HEK293 (cell line): ENCODE data around the gene DCAF10.
"Not testable (repeated sequence)": the region's sequence is repeated elsewhere in the genome, so short reads cannot be mapped to it uniquely, and the experiment has no call there.

ENCODE experiments used
- CTCF ChIA-PET: fragments of 350-600 bp; formaldehyde crosslinking; extraction: SDS; loops from one replicate; lab custom pipeline; 2021; ENCODE audit warnings: antibody characterized with exemption; lab: Yijun Ruan, JAX
- POLR2A ChIA-PET: fragments of 300-600 bp; formaldehyde crosslinking; extraction: SDS; loops from one replicate; lab custom pipeline; 2020; ENCODE audit warnings: antibody characterized with exemption, inconsistent platforms; lab: Yijun Ruan, JAX
- H3K27ac ChIP-seq: fragments of 200-500 bp; sonication (Bioruptor generic); 2 replicates; pipeline ENCODE4 v1.5.1; 2014; ENCODE audit warnings: low read depth, low read length, control low read depth, inconsistent platforms; ENCODE audit errors: extremely low read depth
- H3K36me3 ChIP-seq, 2 experiments: fragments of 200-500 bp in 1 of 2; sonication (Bioruptor generic) in 1 of 2; 1 replicate in 1 of 2; 2 replicates in 1 of 2; pipeline ENCODE4 v1.5.1; 2014 to 2017; ENCODE audit warnings: inconsistent platforms in 2 of 2, low read length in 2 of 2; ENCODE audit not compliant: control insufficient read depth in 2 of 2, insufficient read depth in 1 of 2
- H3K4me1 ChIP-seq: fragments of 200-500 bp; sonication (Bioruptor generic); 2 replicates; pipeline ENCODE4 v1.5.1; 2014; ENCODE audit warnings: mild to moderate bottlenecking, low read length, inconsistent platforms; ENCODE audit not compliant: control insufficient read depth, insufficient read depth
- H3K4me3 ChIP-seq: 2 replicates; pipeline ENCODE4 v1.5.1; 2011; ENCODE audit warnings: low read depth, mild to moderate bottlenecking, control low read depth, low read length, moderate library complexity
- H3K9me3 ChIP-seq: fragments of 200-500 bp; sonication (Bioruptor generic); 2 replicates; pipeline ENCODE4 v1.5.1; 2014; ENCODE audit warnings: low read depth, low read length, inconsistent platforms; ENCODE audit not compliant: control insufficient read depth, insufficient read depth
- KLF7 ChIP-seq: fragments of 450-650 bp; formaldehyde crosslinking; IDR thresholded peaks from 2 replicates; pipeline ENCODE4 v1.5.1; 2016; ENCODE audit warnings: missing biosample characterization, missing genetic modification characterization, borderline replicate concordance
- MYNN ChIP-seq: fragments of 450-650 bp; formaldehyde crosslinking; IDR thresholded peaks from 2 replicates; pipeline ENCODE4 v1.5.1; 2016; ENCODE audit warnings: missing biosample characterization, missing genetic modification characterization, borderline replicate concordance
- SP7 ChIP-seq: fragments of 450-650 bp; formaldehyde crosslinking; IDR thresholded peaks from 2 replicates; pipeline ENCODE4 v1.5.1; 2016; ENCODE audit warnings: missing biosample characterization, missing genetic modification characterization
- YY1 ChIP-seq: fragments of 450-650 bp; formaldehyde crosslinking; IDR thresholded peaks from 2 replicates; pipeline ENCODE4 v1.5.1; 2018; ENCODE audit warnings: missing biosample characterization, missing genetic modification characterization
- ZBTB20 ChIP-seq: fragments of 450-650 bp; formaldehyde crosslinking; IDR thresholded peaks from 2 replicates; pipeline ENCODE4 v1.5.1; 2016; ENCODE audit warnings: missing biosample characterization, missing genetic modification characterization
- ZBTB7A ChIP-seq: fragments of 450-650 bp; formaldehyde crosslinking; IDR thresholded peaks from 2 replicates; pipeline ENCODE4 v1.5.1; 2016; ENCODE audit warnings: low read depth, missing biosample characterization, missing genetic modification characterization
- ZEB2 ChIP-seq: fragments of 450-650 bp; formaldehyde crosslinking; IDR thresholded peaks from 2 replicates; pipeline ENCODE4 v1.5.1; 2016; ENCODE audit warnings: missing biosample characterization, missing genetic modification characterization
- ZFP3 ChIP-seq: fragments of 450-650 bp; formaldehyde crosslinking; IDR thresholded peaks from 2 replicates; pipeline ENCODE4 v1.5.1; 2016; ENCODE audit warnings: low read depth, missing biosample characterization, missing genetic modification characterization
- ZNF10 ChIP-seq: fragments of 450-650 bp; formaldehyde crosslinking; IDR thresholded peaks from 2 replicates; pipeline ENCODE4 v1.5.1; 2017; ENCODE audit warnings: missing biosample characterization, missing genetic modification characterization
- ZNF146 ChIP-seq: fragments of 450-650 bp; formaldehyde crosslinking; IDR thresholded peaks from 2 replicates; pipeline ENCODE4 v1.5.1; 2016; ENCODE audit warnings: missing biosample characterization, missing genetic modification characterization
- ZNF157 ChIP-seq: fragments of 450-650 bp; formaldehyde crosslinking; IDR thresholded peaks from 2 replicates; pipeline ENCODE4 v1.5.1; 2016; ENCODE audit warnings: missing biosample characterization, missing genetic modification characterization
- ZNF311 ChIP-seq: fragments of 450-650 bp; formaldehyde crosslinking; IDR thresholded peaks from 2 replicates; pipeline ENCODE4 v1.5.1; 2017; ENCODE audit warnings: missing biosample characterization, missing genetic modification characterization, borderline replicate concordance
- ZNF354C ChIP-seq: fragments of 450-650 bp; formaldehyde crosslinking; IDR thresholded peaks from 2 replicates; pipeline ENCODE4 v1.5.1; 2016; ENCODE audit warnings: missing biosample characterization, missing genetic modification characterization, low read depth, borderline replicate concordance
- ZNF394 ChIP-seq: fragments of 450-650 bp; formaldehyde crosslinking; IDR thresholded peaks from 2 replicates; pipeline ENCODE4 v1.5.1; 2016; ENCODE audit warnings: missing biosample characterization, missing genetic modification characterization, mild to moderate bottlenecking, moderate library complexity, borderline replicate concordance
- ZNF433 ChIP-seq: fragments of 450-650 bp; formaldehyde crosslinking; IDR thresholded peaks from 2 replicates; pipeline ENCODE4 v1.5.1; 2016; ENCODE audit warnings: missing biosample characterization, missing genetic modification characterization, low read depth
- ZNF530 ChIP-seq: fragments of 450-650 bp; formaldehyde crosslinking; IDR thresholded peaks from 2 replicates; pipeline ENCODE4 v1.5.1; 2016; ENCODE audit warnings: low read depth, missing biosample characterization, missing genetic modification characterization
- ZNF560 ChIP-seq: fragments of 450-650 bp; formaldehyde crosslinking; IDR thresholded peaks from 2 replicates; pipeline ENCODE4 v1.5.1; 2017; ENCODE audit warnings: missing biosample characterization, missing genetic modification characterization, borderline replicate concordance
- ZNF658 ChIP-seq: fragments of 450-650 bp; formaldehyde crosslinking; IDR thresholded peaks from 2 replicates; pipeline ENCODE4; 2016; ENCODE audit warnings: missing biosample characterization, missing genetic modification characterization
- TF ChIP-seq, protein P1 (sequence below): fragments of 450-650 bp; formaldehyde crosslinking; IDR thresholded peaks from 2 replicates; pipeline ENCODE4 v1.5.1; 2017; ENCODE audit warnings: missing biosample characterization, missing genetic modification characterization
- TF ChIP-seq, protein P2 (sequence below): fragments of 450-650 bp; formaldehyde crosslinking; IDR thresholded peaks from 2 replicates; pipeline ENCODE4 v1.5.1; 2016; ENCODE audit warnings: missing biosample characterization, missing genetic modification characterization

The DCAF10 gene

DNA sequence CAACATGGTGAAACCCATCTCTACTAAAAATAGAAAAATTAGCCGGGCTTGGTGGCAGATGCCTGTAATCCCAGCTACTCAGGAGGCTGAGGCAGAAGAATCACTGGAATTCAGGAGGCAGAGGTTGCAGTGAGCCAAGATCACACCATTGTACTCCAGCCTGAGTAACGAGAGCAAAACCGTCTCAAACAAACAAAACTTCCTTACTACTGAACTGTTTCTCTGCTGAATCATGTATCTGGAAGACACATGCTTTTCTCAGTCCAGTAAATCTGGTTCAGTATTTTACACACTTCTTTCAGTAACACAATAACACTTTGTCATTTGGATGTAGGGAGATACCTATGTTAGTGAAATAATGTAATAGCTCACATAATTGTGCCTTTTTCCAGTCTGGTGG, 39.1 kb upstream of the DCAF10 start (continued):
- TF ChIP-seq, protein P1, sequence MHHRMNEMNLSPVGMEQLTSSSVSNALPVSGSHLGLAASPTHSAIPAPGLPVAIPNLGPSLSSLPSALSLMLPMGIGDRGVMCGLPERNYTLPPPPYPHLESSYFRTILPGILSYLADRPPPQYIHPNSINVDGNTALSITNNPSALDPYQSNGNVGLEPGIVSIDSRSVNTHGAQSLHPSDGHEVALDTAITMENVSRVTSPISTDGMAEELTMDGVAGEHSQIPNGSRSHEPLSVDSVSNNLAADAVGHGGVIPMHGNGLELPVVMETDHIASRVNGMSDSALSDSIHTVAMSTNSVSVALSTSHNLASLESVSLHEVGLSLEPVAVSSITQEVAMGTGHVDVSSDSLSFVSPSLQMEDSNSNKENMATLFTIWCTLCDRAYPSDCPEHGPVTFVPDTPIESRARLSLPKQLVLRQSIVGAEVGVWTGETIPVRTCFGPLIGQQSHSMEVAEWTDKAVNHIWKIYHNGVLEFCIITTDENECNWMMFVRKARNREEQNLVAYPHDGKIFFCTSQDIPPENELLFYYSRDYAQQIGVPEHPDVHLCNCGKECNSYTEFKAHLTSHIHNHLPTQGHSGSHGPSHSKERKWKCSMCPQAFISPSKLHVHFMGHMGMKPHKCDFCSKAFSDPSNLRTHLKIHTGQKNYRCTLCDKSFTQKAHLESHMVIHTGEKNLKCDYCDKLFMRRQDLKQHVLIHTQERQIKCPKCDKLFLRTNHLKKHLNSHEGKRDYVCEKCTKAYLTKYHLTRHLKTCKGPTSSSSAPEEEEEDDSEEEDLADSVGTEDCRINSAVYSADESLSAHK (tag by site-specific recombination): no peak
- TF ChIP-seq YY1 (tag by site-specific recombination): no peak

DNA sequence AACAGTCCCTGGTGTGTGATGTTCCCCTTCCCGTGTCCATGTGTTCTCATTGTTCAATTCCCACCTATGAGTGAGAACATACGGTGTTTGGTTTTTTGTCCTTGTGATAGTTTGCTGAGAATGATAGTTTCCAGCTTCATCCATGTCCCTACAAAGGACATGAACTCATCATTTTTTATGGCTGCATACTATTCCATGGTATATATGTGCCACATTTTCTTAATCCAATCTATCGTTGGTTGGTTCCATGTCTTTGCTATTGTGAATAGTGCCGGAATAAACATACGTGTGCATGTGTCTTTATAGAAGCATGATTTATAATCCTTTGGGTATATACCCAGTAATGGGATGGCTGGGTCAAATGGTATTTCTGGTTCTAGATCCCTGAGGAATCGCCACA, 35.3 kb upstream of the DCAF10 start:
- POLR2A ChIA-PET, CTCF ChIA-PET, H3K4me1 ChIP-seq, H3K4me3 ChIP-seq, H3K9me3 ChIP-seq, H3K27ac ChIP-seq: not testable (repeated sequence)
- H3K36me3 ChIP-seq: peaks cover 0 to 27% of the 10 kb centered on the region in 2 experiments; a peak in 2 of 3 replicates
- 0 out of 2 replicates have a peak, but pooled peaks have one; percentile 46 for TF ChIP-seq ZNF146 (tag by site-specific recombination)

DNA sequence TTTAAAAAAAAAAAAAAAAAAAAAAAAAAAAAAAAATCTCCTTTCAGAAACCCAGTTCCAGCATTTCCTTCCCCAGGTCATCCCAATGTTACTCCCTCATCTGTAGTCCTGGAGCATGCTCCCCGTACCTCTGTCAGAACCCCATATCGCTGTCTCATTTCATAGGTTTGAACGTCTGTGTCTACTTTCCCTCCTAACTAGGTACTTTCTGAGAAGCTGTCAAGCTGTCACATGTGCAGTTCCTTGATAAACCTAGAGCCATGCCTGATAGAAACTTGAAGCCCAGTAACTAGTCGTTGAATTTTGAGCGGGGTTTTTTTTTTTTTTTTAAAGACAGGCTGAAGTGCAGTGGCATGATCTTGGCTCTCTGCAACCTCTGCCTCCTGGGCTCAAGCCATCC, 31.3 kb upstream of the DCAF10 start:
- no peak overlapping the region for H3K27ac ChIP-seq
- ChIA-PET POLR2A (interaction anchor here (1.1 kb wide), 1 partner anchor 31 kb away, joined by 4 read pairs; the partner anchor contains the start of gene DCAF10), CTCF (interaction anchor here (2.0 kb wide), 1 partner anchor 9 kb away, joined by 5 read pairs; no protein-coding TSS in a partner anchor)

DNA sequence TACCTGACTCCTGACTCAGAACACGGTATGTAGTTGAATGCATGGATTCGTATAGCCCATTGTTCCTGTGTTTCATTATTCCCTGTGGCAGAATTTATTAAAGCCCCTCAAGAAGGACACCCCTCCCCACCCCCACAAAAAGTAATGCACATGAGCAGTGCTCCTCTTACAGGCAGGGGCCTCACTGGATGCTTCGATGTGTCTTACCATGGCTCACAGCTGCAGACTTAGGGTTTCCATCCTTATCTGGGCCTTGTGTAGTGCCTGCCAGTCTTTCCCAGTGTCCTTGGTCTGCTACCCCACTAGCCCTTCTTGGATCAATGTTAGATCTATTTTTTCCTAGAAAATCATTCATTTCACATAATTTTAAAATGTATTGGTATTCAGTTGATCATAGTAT, 30.6 kb upstream of the DCAF10 start:
- ChIA-PET POLR2A (interaction anchor here (1.1 kb wide), 1 partner anchor 31 kb away, joined by 4 read pairs; the partner anchor contains the start of gene DCAF10), CTCF (interaction anchor here (0.6 to 2.0 kb wide), 3 partner anchors 8 to 74 kb away, joined by 3 to 5 read pairs (median 3); no protein-coding TSS in a partner anchor)
- no peak for TF ChIP-seq ZNF146 (tag by site-specific recombination)
- TF ChIP-seq ZNF311 (tag by site-specific recombination): no peak
- TF ChIP-seq ZBTB20 (tag by site-specific recombination): no peak
- TF ChIP-seq ZNF658 (tag by site-specific recombination): no peak
- no peak for TF ChIP-seq ZNF157 (tag by site-specific recombination)
- no peak for TF ChIP-seq ZFP3
- no peak for TF ChIP-seq ZNF560 (tag by site-specific recombination)
- no peak for TF ChIP-seq ZEB2
- no peak for TF ChIP-seq MYNN (tag by site-specific recombination)
- no peak for TF ChIP-seq SP7
- TF ChIP-seq ZBTB7A (tag by site-specific recombination): no peak
- no peak for TF ChIP-seq ZNF354C (tag by site-specific recombination)
- no peak for TF ChIP-seq ZNF10 (tag by site-specific recombination)
- TF ChIP-seq ZNF433 (tag by site-specific recombination): no peak
- no peak for TF ChIP-seq KLF7
- TF ChIP-seq ZNF530 (tag by site-specific recombination): no peak
- TF ChIP-seq ZNF394 (tag by site-specific recombination): no peak
- H3K4me1 ChIP-seq: no peaks in the 10 kb centered on the region
- peaks cover 16 to 60% of the 10 kb centered on the region in 2 experiments; a peak in 2 of 3 replicates for H3K36me3 ChIP-seq
- no peak overlapping the region for H3K27ac ChIP-seq
- no peak overlapping the region for H3K4me3 ChIP-seq
- no peaks in the 10 kb centered on the region for H3K9me3 ChIP-seq

More for the DNA sequence above, 31.3 kb upstream of the DCAF10 start:
- TF ChIP-seq, protein P2, sequence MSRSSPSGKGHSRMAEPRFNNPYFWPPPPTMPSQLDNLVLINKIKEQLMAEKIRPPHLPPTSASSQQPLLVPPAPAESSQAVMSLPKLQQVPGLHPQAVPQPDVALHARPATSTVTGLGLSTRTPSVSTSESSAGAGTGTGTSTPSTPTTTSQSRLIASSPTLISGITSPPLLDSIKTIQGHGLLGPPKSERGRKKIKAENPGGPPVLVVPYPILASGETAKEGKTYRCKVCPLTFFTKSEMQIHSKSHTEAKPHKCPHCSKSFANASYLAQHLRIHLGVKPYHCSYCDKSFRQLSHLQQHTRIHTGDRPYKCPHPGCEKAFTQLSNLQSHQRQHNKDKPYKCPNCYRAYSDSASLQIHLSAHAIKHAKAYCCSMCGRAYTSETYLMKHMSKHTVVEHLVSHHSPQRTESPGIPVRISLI (tag by site-specific recombination): 0 out of 2 replicates have a peak, but pooled peaks have one; percentile 56
- TF ChIP-seq ZNF157 (tag by site-specific recombination): no peak
- Histone ChIP-seq H3K4me1 (no peaks in the 10 kb centered on the region), H3K36me3 (peaks cover 16 to 58% of the 10 kb centered on the region in 2 experiments; a peak in 2 of 3 replicates), H3K4me3 (no peak overlapping the region), H3K9me3 (no peaks in the 10 kb centered on the region)
